C4-2B (cell line): Measurements from ENCODE around the gene KCNH2.

Experiments
- H3K27ac ChIP-seq: fragments of 450-650 bp; 2 replicates; pipeline ENCODE4 v1.5.1; 2017
- CTCF ChIP-seq: fragments of 450-650 bp; conservative IDR thresholded peaks from 2 replicates; pipeline ENCODE4 v1.5.1; 2017; ENCODE audit warnings: mild to moderate bottlenecking
- ZFX ChIP-seq: fragments of 450-650 bp; IDR thresholded peaks from 2 replicates; pipeline ENCODE4 v1.6.1; 2017

KCNH2 gene

GRCh38 chr7:151019130-151019447 lies 41.0 kb upstream of the KCNH2 start:
- no peak for TF ChIP-seq CTCF
- peak; percentile 23; the same call in 1 of the 2 replicates for TF ChIP-seq ZFX
- peak overlapping the region; percentile 92 for H3K27ac ChIP-seq

DNA sequence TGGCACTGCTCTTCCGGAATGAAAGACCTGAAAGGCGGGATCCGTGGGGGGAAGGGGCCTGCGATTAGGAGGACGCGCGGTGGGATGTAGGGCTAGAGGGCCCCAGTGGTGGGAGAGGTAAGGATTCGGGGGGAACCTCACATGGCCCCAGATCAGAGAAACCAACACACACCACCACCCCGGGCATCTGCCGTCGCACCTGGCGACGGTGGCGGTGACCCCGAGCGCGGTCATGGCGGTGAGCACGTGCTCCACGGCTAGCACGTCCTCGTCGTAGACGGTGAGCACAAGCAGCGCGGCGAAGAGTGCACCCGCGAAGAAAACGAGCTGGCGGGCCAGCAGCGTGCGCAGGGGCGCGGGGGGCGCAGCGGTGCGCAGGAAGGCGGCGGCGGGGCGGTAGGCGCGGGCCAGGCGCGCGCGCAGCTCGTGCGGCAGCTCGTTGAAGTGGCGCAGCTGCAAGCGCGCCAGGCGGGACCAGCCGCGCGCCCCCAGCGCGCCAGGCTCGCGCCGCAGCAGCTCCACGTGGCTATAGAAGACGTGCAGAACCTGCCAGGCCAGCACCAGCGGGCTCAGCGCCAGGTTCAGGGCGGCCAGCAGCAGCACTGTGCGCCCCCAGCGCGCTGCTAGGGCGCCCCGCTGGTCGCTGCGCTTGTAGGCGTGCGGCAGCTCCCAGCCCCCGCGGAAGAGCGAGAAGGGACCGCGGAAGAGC lies 40.5 kb upstream of the KCNH2 start:
- peak overlapping the region; percentile 92 for H3K27ac ChIP-seq
- peak; percentile 85; the same call in 1 of the 2 replicates for TF ChIP-seq ZFX
- TF ChIP-seq CTCF, result peak; percentile 71

GRCh38 chr7:151017953-151018420 lies 39.9 kb upstream of the KCNH2 start:
- H3K27ac ChIP-seq, result peak overlapping the region; percentile 92
- TF ChIP-seq CTCF (peak; percentile 100), ZFX (no peak)

DNA sequence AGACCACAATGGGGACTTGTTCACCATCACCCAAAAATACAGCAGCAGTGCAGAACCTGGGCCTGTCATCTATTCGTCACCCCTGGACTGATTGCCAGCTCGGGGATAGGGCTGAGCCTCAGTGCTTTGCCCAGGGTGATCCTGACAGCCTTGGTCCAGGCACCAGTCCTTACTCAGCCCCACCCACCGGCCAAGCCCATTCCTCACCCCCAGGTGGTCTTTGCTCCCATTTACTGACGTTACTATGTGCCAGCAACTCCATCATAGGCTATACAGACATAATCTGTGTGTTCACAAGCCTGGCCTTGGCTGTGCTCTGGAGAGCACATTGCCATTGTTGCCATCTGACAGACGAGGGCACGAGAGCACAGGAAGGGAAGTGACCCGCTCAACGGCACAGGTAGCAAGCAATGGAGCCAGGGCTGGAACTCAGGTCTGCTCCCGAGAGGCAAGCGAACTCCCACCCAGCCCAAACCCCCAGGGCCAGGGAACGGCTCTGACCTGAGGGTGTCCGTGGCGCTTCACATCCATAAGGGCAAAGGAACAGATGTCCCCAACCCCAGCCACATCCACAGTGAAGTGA lies 39.3 kb upstream of the KCNH2 start:
- H3K27ac ChIP-seq, result peak overlapping the region; percentile 92
- TF ChIP-seq CTCF (no peak), ZFX (no peak)

DNA sequence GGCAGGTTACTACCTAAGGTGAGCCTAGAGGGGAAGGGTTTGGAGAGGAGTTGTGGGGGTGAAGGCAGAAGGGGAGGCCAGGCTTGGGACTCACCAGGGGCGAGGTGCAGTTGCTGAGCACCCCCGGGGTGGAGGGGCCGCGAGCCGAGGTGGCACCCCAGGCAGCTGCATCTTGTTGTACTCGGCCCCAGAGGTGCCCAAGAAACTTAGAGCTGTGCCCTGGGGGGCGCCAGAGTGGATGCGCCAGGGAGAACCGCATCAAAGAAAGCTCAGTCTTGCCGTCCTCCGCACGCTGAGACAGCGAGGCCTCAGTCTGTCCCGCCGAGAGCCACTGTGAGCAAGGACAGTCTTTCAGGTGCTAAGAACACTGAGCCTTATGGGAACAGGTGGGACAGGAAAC lies 38.8 kb upstream of the KCNH2 start:
- H3K27ac ChIP-seq, result peak overlapping the region; percentile 92

DNA sequence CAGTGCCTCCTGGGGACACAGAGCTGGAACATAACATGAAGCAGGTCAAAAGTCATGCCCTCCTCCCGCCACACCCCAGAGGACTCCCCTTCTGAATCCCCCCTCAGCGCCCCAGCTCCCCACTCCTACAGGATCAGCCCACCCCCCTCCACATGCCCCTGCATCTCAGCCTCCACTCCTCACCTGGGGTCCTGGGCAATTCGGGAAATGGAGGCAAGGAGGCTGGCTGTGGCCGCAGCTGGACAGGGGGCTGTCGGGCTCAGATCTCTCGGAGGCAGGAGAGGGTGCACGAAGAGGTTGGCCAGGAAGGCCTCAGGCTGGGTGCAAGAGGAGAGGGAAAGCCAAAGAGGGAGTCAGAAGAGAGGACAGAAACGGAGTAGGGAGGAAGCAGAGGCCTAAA lies 38.4 kb upstream of the KCNH2 start:
- no peak overlapping the region; the same call in 1 of the 2 replicates for H3K27ac ChIP-seq
- no peak for TF ChIP-seq CTCF
- TF ChIP-seq ZFX, result no peak

More for the DNA sequence above, 38.8 kb upstream of the KCNH2 start:
- TF ChIP-seq ZFX (no peak), CTCF (no peak)

GRCh38 chr7:151015967-151016366 lies 37.8 kb upstream of the KCNH2 start:
- TF ChIP-seq CTCF, result no peak
- TF ChIP-seq ZFX, result no peak
- H3K27ac ChIP-seq, result no peak overlapping the region
